Body of pancreas (tissue), 4 donors: ENCODE measurements around the gene AMBRA1. TPM values are rescaled to one million over a fixed set of nuclear protein-coding genes. Genes with fewer than 3 reads are reported as not detected.
"Not testable (repeated sequence)": the region's sequence is repeated elsewhere in the genome, so short reads cannot be mapped to it uniquely, and the experiment has no call there.

Experiments
- ATAC-seq: fragments of 150-250 bp; one replicate; pipeline ENCODE4 v1.9.1; 2016
- DNase-seq, 4 donors: peaks; one replicate each; pipeline ENCODE4 v3.0.0-alpha.2; 2019
- H3K27ac ChIP-seq, 4 donors: fragments of 200-600 bp; sonication (generic); 1 replicate in 3 of 4; 2 replicates in 1 of 4; pipeline versions ENCODE4 v1.5.1 to v1.6.1; 2016 to 2019; ENCODE audit warnings: mild to moderate bottlenecking in 1 of 4, mixed read lengths in 1 of 4, moderate library complexity in 1 of 4
- H3K27me3 ChIP-seq, 2 donors: fragments of 200-600 bp; sonication (generic); one replicate each; pipeline ENCODE4 v1.6.0; 2016; ENCODE audit warnings: mild to moderate bottlenecking in 1 of 2
- H3K36me3 ChIP-seq, 2 donors: fragments of 200-600 bp; sonication (generic); replicated peaks in 1 of 2; 2 replicates each; pipeline ENCODE4 v1.5.1; 2016; ENCODE audit warnings: low read depth in 2 of 2; ENCODE audit not compliant: insufficient read depth in 1 of 2
- H3K4me1 ChIP-seq: fragments of 200-600 bp; sonication (generic); one replicate; pipeline ENCODE4 v1.6.0; 2016
- H3K4me3 ChIP-seq, 2 donors: fragments of 200-600 bp; sonication (generic); 1 replicate in 1 of 2; 2 replicates in 1 of 2; pipeline ENCODE4 v1.5.1; 2016 to 2019
- H3K9me3 ChIP-seq, 3 donors: fragments of 200-600 bp; sonication (generic); 1 replicate in 2 of 3; 2 replicates in 1 of 3; pipeline ENCODE4 v1.5.1; 2016
- CTCF ChIP-seq, 7 experiments: fragments of 450-650 bp in 4 of 7; fragments of 200-600 bp in 3 of 7; sonication (generic) in 3 of 7; IDR thresholded peaks; one replicate each; pipeline ENCODE4 v1.5.1; 2016 to 2019; ENCODE audit warnings: antibody characterized with exemption in 7 of 7
- POLR2A ChIP-seq, 3 donors: fragments of 450-650 bp; IDR thresholded peaks; one replicate each; pipeline ENCODE4 v1.6.1; 2016; ENCODE audit warnings: antibody characterized with exemption in 3 of 3, mild to moderate bottlenecking in 2 of 3
- WGBS, 2 donors: methylation state at CpG; one replicate each; pipeline ENCODE4 v1.1.5; 2017; 5-methylcytosine and 5-hydroxymethylcytosine counted together
- intact Hi-C: fragments of 100-400 bp; cut with DNase I; formaldehyde crosslinking; loops from one replicate; pipeline ENCODE4 v1.15.1; 2023
- total RNA-seq, 2 donors: library from RNA; depleted of rRNA; stranded (reverse); fragments of >200 nt; gene quantifications; one replicate each; pipeline ENCODE4 v1.1.0, GENCODE V29; 2016

Gene AMBRA1
- total RNA-seq, 2 donors from 2014 or later = 17.6 to 43.2 TPM

GRCh38 chr11:46372086-46372485 lies 221.7 kb downstream of the AMBRA1 start:
- Histone ChIP-seq H3K27me3 (no peaks in the 10 kb centered on the region), H3K4me3 (no peak overlapping the region), H3K9me3 (no peaks in the 10 kb centered on the region), H3K36me3 (peaks cover 13 to 32% of the 10 kb centered on the region in 2 donors), H3K27ac (no peak overlapping the region), H3K4me1 (no peaks in the 10 kb centered on the region)
- DNase-seq = no peak
- WGBS, 2 donors = 73 to 93% methylated on average over 9 to 10 of the region's 10 CpGs
- TF ChIP-seq POLR2A (IDR thresholded peaks at IDR 0.05) = no peak
- TF ChIP-seq CTCF (IDR thresholded peaks at IDR 0.05) = no peak
- intact Hi-C loops = no loop called here
- no peak for ATAC-seq

- H3K4me3 ChIP-seq, intact Hi-C loops, ATAC-seq, H3K4me1 ChIP-seq, H3K9me3 ChIP-seq, DNase-seq, H3K27me3 ChIP-seq, H3K27ac ChIP-seq: not testable (repeated sequence)
- 93% methylated on average over 9 to 19 of the region's 19 CpGs for WGBS, 2 donors
- H3K36me3 ChIP-seq = peaks cover 12 to 29% of the 10 kb centered on the region in 2 donors
These were observed 222.6 kb downstream of the AMBRA1 start for GRCh38 chr11:46371262-46371661.

- DNase-seq (no peak), ATAC-seq (no peak)
- 85 to 87% methylated on average over 13 of the region's 13 CpGs for whole genome bisulfite sequencing, 2 donors
- peaks cover 2 to 23% of the 10 kb centered on the region in 2 donors for H3K36me3 ChIP-seq
- H3K27ac ChIP-seq = no peak overlapping the region
- intact Hi-C loops = no loop called here
- H3K4me3 ChIP-seq = no peak overlapping the region
- no peaks in the 10 kb centered on the region for H3K4me1 ChIP-seq
- TF ChIP-seq CTCF (IDR thresholded peaks at IDR 0.05) = no peak
- no peak for TF ChIP-seq POLR2A (IDR thresholded peaks at IDR 0.05)
- H3K27me3 ChIP-seq = no peaks in the 10 kb centered on the region
- H3K9me3 ChIP-seq = no peaks in the 10 kb centered on the region
These were observed 223.6 kb downstream of the AMBRA1 start for GRCh38 chr11:46370253-46370652.

- Histone ChIP-seq H3K27ac (no peak overlapping the region), H3K9me3 (no peaks in the 10 kb centered on the region), H3K4me3 (no peak overlapping the region), H3K36me3 (peaks cover 0 to 16% of the 10 kb centered on the region in 2 donors), H3K4me1 (no peaks in the 10 kb centered on the region), H3K27me3 (no peaks in the 10 kb centered on the region)
- WGBS, 2 donors = 69 to 86% methylated on average over 2 to 23 of the region's 25 CpGs
- ATAC-seq (peak; percentile 45), DNase-seq (peak in 3 of 4 donors; percentile 51 to 56 (median 53))
- peak; percentile 56 to 73 (median 67) for TF ChIP-seq CTCF (IDR thresholded peaks at IDR 0.05)
- TF ChIP-seq POLR2A (IDR thresholded peaks at IDR 0.05) = no peak
- intact Hi-C loops = no loop called here
These were observed 224.2 kb downstream of the AMBRA1 start for GRCh38 chr11:46369458-46370152.

GRCh38 chr11:46367916-46368267 lies 225.9 kb downstream of the AMBRA1 start:
- ATAC-seq = no peak
- 78 to 92% methylated on average over 2 to 11 of the region's 12 CpGs for WGBS, 2 donors
- peak in 2 of 7 experiments; percentile 16 to 17 for TF ChIP-seq CTCF (IDR thresholded peaks at IDR 0.05)
- no peak for TF ChIP-seq POLR2A (IDR thresholded peaks at IDR 0.05)
- H3K36me3 ChIP-seq = peaks cover 0 to 9% of the 10 kb centered on the region in 2 donors
- H3K27me3 ChIP-seq = no peaks in the 10 kb centered on the region
- peaks cover 15% of the 10 kb centered on the region for H3K4me1 ChIP-seq
- peak overlapping the region in 1 of 4 donors; percentile 17 for H3K27ac ChIP-seq
- intact Hi-C loops = no loop called here
- no peaks in the 10 kb centered on the region for H3K9me3 ChIP-seq
- no peak overlapping the region for H3K4me3 ChIP-seq
- DNase-seq = no peak
